ENCODE results near the gene STAT3. TPM values are rescaled to one million over a fixed set of nuclear protein-coding genes. Genes with fewer than 3 reads are reported as not detected.
"Not testable (repeated sequence)": the region's sequence is repeated elsewhere in the genome, so short reads cannot be mapped to it uniquely, and the experiment has no call there.

The STAT3 gene
- total RNA-seq, 1 donor from 2014 or later = 210 TPM

- intact Hi-C loops (cut with DNase I) = no loop called here
- Histone ChIP-seq H3K27me3 (no peaks in the 10 kb centered on the region), H3K4me1 (peaks cover 60% of the 10 kb centered on the region), H3K9me3 (no peaks in the 10 kb centered on the region), H3K36me3 (no peaks in the 10 kb centered on the region), H3K4me3 (no peak overlapping the region), H3K27ac (peak overlapping the region; percentile 34)
- TF ChIP-seq CTCF (IDR thresholded peaks at IDR 0.05) = no peak
- no peak for TF ChIP-seq POLR2A (IDR thresholded peaks at IDR 0.05)
- no peak for DNase-seq (ENCODE audit: extremely low spot score in 2 of 2)
Observed at GRCh38 chr17:42270170-42270535, 118.1 kb downstream of the STAT3 start.

- TF ChIP-seq POLR2A (IDR thresholded peaks at IDR 0.05) = no peak
- TF ChIP-seq CTCF (IDR thresholded peaks at IDR 0.05) = no peak
- TF ChIP-seq POLR2AphosphoS5 (IDR thresholded peaks at IDR 0.05; ENCODE audit: insufficient read depth in 1 of 2, low read depth in 1 of 2) = no peak
- peaks cover 41% of the 10 kb centered on the region for H3K4me1 ChIP-seq
- no peak overlapping the region for H3K27ac ChIP-seq
- DNase-seq (ENCODE audit: extremely low spot score in 2 of 2) = no peak
- H3K27me3 ChIP-seq = no peaks in the 10 kb centered on the region
- intact Hi-C loops (cut with DNase I) = no loop called here
- H3K9me3 ChIP-seq = no peaks in the 10 kb centered on the region
- H3K4me3 ChIP-seq = no peak overlapping the region
- H3K36me3 ChIP-seq = no peaks in the 10 kb centered on the region
Observed at GRCh38 chr17:42268236-42268635, 120.0 kb downstream of the STAT3 start.

GRCh38 chr17:42266918-42267766 is 121.1 kb downstream of the STAT3 start:
- intact Hi-C loops (cut with DNase I) = no loop called here
- Histone ChIP-seq H3K4me3 (no peak overlapping the region), H3K4me1 (peaks cover 30% of the 10 kb centered on the region), H3K36me3 (no peaks in the 10 kb centered on the region), H3K9me3 (no peaks in the 10 kb centered on the region), H3K27ac (peak overlapping the region; percentile 30), H3K27me3 (no peaks in the 10 kb centered on the region)
- TF ChIP-seq POLR2AphosphoS5 (IDR thresholded peaks at IDR 0.05; ENCODE audit: insufficient read depth in 1 of 2, low read depth in 1 of 2) = no peak
- no peak for TF ChIP-seq POLR2A (IDR thresholded peaks at IDR 0.05)
- no peak for DNase-seq (ENCODE audit: extremely low spot score in 2 of 2)

- peak overlapping the region; percentile 30 for H3K27ac ChIP-seq
- intact Hi-C loops (cut with DNase I) = no loop called here
- no peaks in the 10 kb centered on the region for H3K27me3 ChIP-seq
- TF ChIP-seq POLR2A (IDR thresholded peaks at IDR 0.05) (no peak), POLR2AphosphoS5 (IDR thresholded peaks at IDR 0.05; ENCODE audit: insufficient read depth in 1 of 2, low read depth in 1 of 2) (no peak), CTCF (IDR thresholded peaks at IDR 0.05) (no peak)
- H3K4me1 ChIP-seq = peaks cover 29% of the 10 kb centered on the region
- no peaks in the 10 kb centered on the region for H3K36me3 ChIP-seq
- no peaks in the 10 kb centered on the region for H3K9me3 ChIP-seq
- H3K4me3 ChIP-seq = no peak overlapping the region
- DNase-seq (ENCODE audit: extremely low spot score in 2 of 2) = no peak
Observed at GRCh38 chr17:42266462-42266861, 121.8 kb downstream of the STAT3 start.

GRCh38 chr17:42264366-42264765 is 123.9 kb downstream of the STAT3 start:
- intact Hi-C loops (cut with DNase I); H3K27ac ChIP-seq; H3K9me3 ChIP-seq; H3K4me3 ChIP-seq; DNase-seq (ENCODE audit: extremely low spot score in 2 of 2); H3K36me3 ChIP-seq; H3K27me3 ChIP-seq: not testable (repeated sequence)
- H3K4me1 ChIP-seq = peaks cover 14% of the 10 kb centered on the region

Other genes with a start within 250 kb of the STAT3 start
- 111 TPM for gene RAB5C, start 233.5 kb downstream of the STAT3 start, total RNA-seq
- gene KCNH4, start 207.3 kb downstream of the STAT3 start, total RNA-seq = not detected
- not detected for gene HCRT, start 203.0 kb downstream of the STAT3 start, total RNA-seq
- gene GHDC, start 193.9 kb downstream of the STAT3 start, total RNA-seq = 35.1 TPM
- 74.6 TPM for gene STAT5B, start 112.1 kb downstream of the STAT3 start, total RNA-seq
- 38.3 TPM for gene STAT5A, start 99.9 kb downstream of the STAT3 start, total RNA-seq
- 268 TPM for gene CAVIN1, start 34.8 kb upstream of the STAT3 start, total RNA-seq
- gene ATP6V0A1, start 70.4 kb upstream of the STAT3 start, total RNA-seq = 72.4 TPM
- gene NAGLU, start 147.8 kb upstream of the STAT3 start, total RNA-seq = 24.6 TPM
- gene HSD17B1, start 164.5 kb upstream of the STAT3 start, total RNA-seq = 2.0 TPM
- 24.8 TPM for gene COASY, start 173.7 kb upstream of the STAT3 start, total RNA-seq
- 33.9 TPM for gene MLX, start 178.7 kb upstream of the STAT3 start, total RNA-seq
- gene PSMC3IP, start 189.3 kb upstream of the STAT3 start, total RNA-seq = 0.98 TPM
- gene RETREG3, start 220.9 kb upstream of the STAT3 start, total RNA-seq = 75.4 TPM
- 33.9 TPM for gene TUBG1, start 221.2 kb upstream of the STAT3 start, total RNA-seq